ENCODE data around the gene MYCBPAP. TPM values are rescaled to one million over a fixed set of nuclear protein-coding genes. Genes with fewer than 3 reads are reported as not detected.

Gene MYCBPAP
- total RNA-seq, 1 experiment from 2014 or later, result not detected

DNA sequence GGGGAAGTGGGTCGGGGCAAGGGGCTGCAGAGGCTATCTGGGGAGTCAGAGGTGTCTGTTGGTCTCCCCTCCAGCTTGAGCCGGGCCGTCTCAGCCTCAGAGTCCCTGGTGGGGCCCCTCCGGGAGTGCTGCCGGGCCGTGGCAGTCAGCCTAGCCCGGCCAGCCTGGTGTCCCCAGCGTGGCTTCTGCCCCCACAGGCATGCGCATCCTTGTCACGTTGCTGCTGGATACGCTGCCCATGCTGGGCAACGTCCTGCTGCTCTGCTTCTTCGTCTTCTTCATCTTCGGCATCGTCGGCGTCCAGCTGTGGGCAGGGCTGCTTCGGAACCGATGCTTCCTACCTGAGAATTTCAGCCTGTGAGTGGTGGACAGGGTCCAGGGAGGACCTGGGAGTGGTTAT, 63.4 kb downstream of the MYCBPAP start:
- ChIA-PET RAD21 (ENCODE audit: low non-redundant PET in 1 of 2, low total read pairs in 2 of 2, uncharacterized antibody in 2 of 2, unreplicated experiment in 2 of 2) (interaction anchor here in 1 of 2 experiments (0.6 kb wide), 1 partner anchor 133 kb away, joined by 3 read pairs; no protein-coding TSS in a partner anchor), CTCF (no interaction called here), POLR2A (no interaction called here)
- DNase-seq (ENCODE audit: low read depth, low spot score) (no peak), ATAC-seq (no peak)
- H3K9me3 ChIP-seq (ENCODE audit: control insufficient read depth in 1 of 2, insufficient read depth in 1 of 2, low read depth in 1 of 2, low read length in 2 of 2), result no peaks in the 10 kb centered on the region
- no peak overlapping the region for H3K4me3 ChIP-seq (replicated peaks in 1 of 2; ENCODE audit: low read depth in 1 of 2, low read length in 2 of 2)
- no peaks in the 10 kb centered on the region for H3K36me3 ChIP-seq (ENCODE audit: control insufficient read depth in 1 of 2, insufficient read depth in 2 of 2, low read length in 2 of 2)
- H3K9ac ChIP-seq (ENCODE audit: low read length), result no peak overlapping the region
- no peaks in the 10 kb centered on the region for H4K20me1 ChIP-seq (ENCODE audit: insufficient read depth)
- no peaks in the 10 kb centered on the region for H3K27me3 ChIP-seq (ENCODE audit: insufficient read depth, low read length)
- TF ChIP-seq JUND (IDR thresholded peaks at IDR 0.05), result no peak
- no peak for TF ChIP-seq SP1 (IDR thresholded peaks at IDR 0.05; ENCODE audit: low read depth)
- no peak for TF ChIP-seq ELF1 (IDR thresholded peaks at IDR 0.05; ENCODE audit: borderline replicate concordance, low read depth)
- no peak for TF ChIP-seq EZH2phosphoT487 (IDR thresholded peaks at IDR 0.05; ENCODE audit: borderline replicate concordance)
- no peak for TF ChIP-seq FOSL1 (IDR thresholded peaks at IDR 0.05; ENCODE audit: low read depth)
- TF ChIP-seq, protein P1, sequence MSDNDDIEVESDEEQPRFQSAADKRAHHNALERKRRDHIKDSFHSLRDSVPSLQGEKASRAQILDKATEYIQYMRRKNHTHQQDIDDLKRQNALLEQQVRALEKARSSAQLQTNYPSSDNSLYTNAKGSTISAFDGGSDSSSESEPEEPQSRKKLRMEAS (IDR thresholded peaks at IDR 0.05), result no peak
- TF ChIP-seq POLR2A (IDR thresholded peaks at IDR 0.05; ENCODE audit: borderline replicate concordance, extremely low read depth, insufficient read depth, insufficient read length), result no peak
- TF ChIP-seq ZFX (IDR thresholded peaks at IDR 0.05), result no peak
- TF ChIP-seq, protein P2, sequence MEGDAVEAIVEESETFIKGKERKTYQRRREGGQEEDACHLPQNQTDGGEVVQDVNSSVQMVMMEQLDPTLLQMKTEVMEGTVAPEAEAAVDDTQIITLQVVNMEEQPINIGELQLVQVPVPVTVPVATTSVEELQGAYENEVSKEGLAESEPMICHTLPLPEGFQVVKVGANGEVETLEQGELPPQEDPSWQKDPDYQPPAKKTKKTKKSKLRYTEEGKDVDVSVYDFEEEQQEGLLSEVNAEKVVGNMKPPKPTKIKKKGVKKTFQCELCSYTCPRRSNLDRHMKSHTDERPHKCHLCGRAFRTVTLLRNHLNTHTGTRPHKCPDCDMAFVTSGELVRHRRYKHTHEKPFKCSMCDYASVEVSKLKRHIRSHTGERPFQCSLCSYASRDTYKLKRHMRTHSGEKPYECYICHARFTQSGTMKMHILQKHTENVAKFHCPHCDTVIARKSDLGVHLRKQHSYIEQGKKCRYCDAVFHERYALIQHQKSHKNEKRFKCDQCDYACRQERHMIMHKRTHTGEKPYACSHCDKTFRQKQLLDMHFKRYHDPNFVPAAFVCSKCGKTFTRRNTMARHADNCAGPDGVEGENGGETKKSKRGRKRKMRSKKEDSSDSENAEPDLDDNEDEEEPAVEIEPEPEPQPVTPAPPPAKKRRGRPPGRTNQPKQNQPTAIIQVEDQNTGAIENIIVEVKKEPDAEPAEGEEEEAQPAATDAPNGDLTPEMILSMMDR (IDR thresholded peaks at IDR 0.05 in 2 of 3, conservative IDR thresholded peaks at IDR 0.05 in 1 of 3; ENCODE audit: borderline replicate concordance in 1 of 3, insufficient read depth in 1 of 3, low read depth in 2 of 3, low read length in 2 of 3), result no peak
- TF ChIP-seq, protein P3, sequence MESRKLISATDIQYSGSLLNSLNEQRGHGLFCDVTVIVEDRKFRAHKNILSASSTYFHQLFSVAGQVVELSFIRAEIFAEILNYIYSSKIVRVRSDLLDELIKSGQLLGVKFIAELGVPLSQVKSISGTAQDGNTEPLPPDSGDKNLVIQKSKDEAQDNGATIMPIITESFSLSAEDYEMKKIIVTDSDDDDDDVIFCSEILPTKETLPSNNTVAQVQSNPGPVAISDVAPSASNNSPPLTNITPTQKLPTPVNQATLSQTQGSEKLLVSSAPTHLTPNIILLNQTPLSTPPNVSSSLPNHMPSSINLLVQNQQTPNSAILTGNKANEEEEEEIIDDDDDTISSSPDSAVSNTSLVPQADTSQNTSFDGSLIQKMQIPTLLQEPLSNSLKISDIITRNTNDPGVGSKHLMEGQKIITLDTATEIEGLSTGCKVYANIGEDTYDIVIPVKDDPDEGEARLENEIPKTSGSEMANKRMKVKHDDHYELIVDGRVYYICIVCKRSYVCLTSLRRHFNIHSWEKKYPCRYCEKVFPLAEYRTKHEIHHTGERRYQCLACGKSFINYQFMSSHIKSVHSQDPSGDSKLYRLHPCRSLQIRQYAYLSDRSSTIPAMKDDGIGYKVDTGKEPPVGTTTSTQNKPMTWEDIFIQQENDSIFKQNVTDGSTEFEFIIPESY (IDR thresholded peaks at IDR 0.05; ENCODE audit: extremely low read depth, insufficient replicate concordance, low read length), result no peak
- intact Hi-C loops (cut with micrococcal nuclease), result no loop called here
- no TSS peak for BruUV-seq (replicated peaks)
- H3K79me2 ChIP-seq (ENCODE audit: insufficient read depth, low read length), result no peaks in the 10 kb centered on the region
- no peaks in the 10 kb centered on the region for H3K9me2 ChIP-seq (ENCODE audit: insufficient read depth)
- H3K4me2 ChIP-seq (ENCODE audit: low read length), result no peak overlapping the region
- H3K27ac ChIP-seq (ENCODE audit: low read depth, low read length), result no peak overlapping the region
- H3K4me1 ChIP-seq (ENCODE audit: control insufficient read depth in 1 of 2, insufficient read depth in 2 of 2, low read length in 2 of 2), result no peaks in the 10 kb centered on the region
- H2AFZ ChIP-seq (ENCODE audit: low read depth, low read length, poor library complexity, severe bottlenecking), result no peak overlapping the region
